ENCODE measurements around the gene KEAP1.

KEAP1 gene

GRCh38 chr19:10523135-10523636 lies 20.0 kb upstream of the KEAP1 start:
- H3K36me3 ChIP-seq (ENCODE audit: control insufficient read depth in 2 of 2, insufficient read depth in 2 of 2, low read length in 2 of 2) = no peaks in the 10 kb centered on the region
- no peak overlapping the region for H3K27ac ChIP-seq (ENCODE audit: low read length)
- no peak overlapping the region for H3K9ac ChIP-seq (ENCODE audit: low read length in 2 of 2)
- H3K9me3 ChIP-seq (ENCODE audit: control insufficient read depth in 2 of 2, low read length in 2 of 2) = no peaks in the 10 kb centered on the region
- H3K27me3 ChIP-seq (ENCODE audit: control insufficient read depth in 1 of 2, insufficient read depth in 2 of 2, low read length in 2 of 2) = peaks cover 22 to 23% of the 10 kb centered on the region in 2 donors
- peaks cover 5% of the 10 kb centered on the region for H3K4me1 ChIP-seq (ENCODE audit: control insufficient read depth, insufficient read depth, low read length)
- H3K4me3 ChIP-seq (ENCODE audit: low read length in 2 of 2) = no peak overlapping the region

GRCh38 chr19:10521461-10522171 lies 18.5 kb upstream of the KEAP1 start:
- Histone ChIP-seq H3K9ac (ENCODE audit: low read length in 2 of 2) (no peak overlapping the region), H3K27ac (ENCODE audit: low read length) (no peak overlapping the region), H3K9me3 (ENCODE audit: control insufficient read depth in 2 of 2, low read length in 2 of 2) (no peaks in the 10 kb centered on the region), H3K36me3 (ENCODE audit: control insufficient read depth in 2 of 2, insufficient read depth in 2 of 2, low read length in 2 of 2) (no peaks in the 10 kb centered on the region), H3K27me3 (ENCODE audit: control insufficient read depth in 1 of 2, insufficient read depth in 2 of 2, low read length in 2 of 2) (peaks cover 33 to 38% of the 10 kb centered on the region in 2 donors), H3K4me1 (ENCODE audit: control insufficient read depth, insufficient read depth, low read length) (peaks cover 19% of the 10 kb centered on the region), H3K4me3 (ENCODE audit: low read length in 2 of 2) (no peak overlapping the region)

GRCh38 chr19:10520652-10521318 lies 17.6 kb upstream of the KEAP1 start:
- Histone ChIP-seq H3K27ac (ENCODE audit: low read length) (no peak overlapping the region), H3K9me3 (ENCODE audit: control insufficient read depth in 2 of 2, low read length in 2 of 2) (no peaks in the 10 kb centered on the region), H3K27me3 (ENCODE audit: control insufficient read depth in 1 of 2, insufficient read depth in 2 of 2, low read length in 2 of 2) (peaks cover 37 to 44% of the 10 kb centered on the region in 2 donors), H3K36me3 (ENCODE audit: control insufficient read depth in 2 of 2, insufficient read depth in 2 of 2, low read length in 2 of 2) (no peaks in the 10 kb centered on the region), H3K4me1 (ENCODE audit: control insufficient read depth, insufficient read depth, low read length) (peaks cover 19% of the 10 kb centered on the region), H3K4me3 (ENCODE audit: low read length in 2 of 2) (no peak overlapping the region), H3K9ac (ENCODE audit: low read length in 2 of 2) (no peak overlapping the region)

GRCh38 chr19:10519421-10519820 lies 16.3 kb upstream of the KEAP1 start:
- Histone ChIP-seq H3K36me3 (ENCODE audit: control insufficient read depth in 2 of 2, insufficient read depth in 2 of 2, low read length in 2 of 2) (no peaks in the 10 kb centered on the region), H3K9me3 (ENCODE audit: control insufficient read depth in 2 of 2, low read length in 2 of 2) (no peaks in the 10 kb centered on the region), H3K4me3 (ENCODE audit: low read length in 2 of 2) (no peak overlapping the region), H3K27ac (ENCODE audit: low read length) (no peak overlapping the region), H3K9ac (ENCODE audit: low read length in 2 of 2) (no peak overlapping the region), H3K4me1 (ENCODE audit: control insufficient read depth, insufficient read depth, low read length) (peaks cover 19% of the 10 kb centered on the region), H3K27me3 (ENCODE audit: control insufficient read depth in 1 of 2, insufficient read depth in 2 of 2, low read length in 2 of 2) (peaks cover 49 to 58% of the 10 kb centered on the region in 2 donors)

GRCh38 chr19:10518444-10519361 lies 15.5 kb upstream of the KEAP1 start:
- Histone ChIP-seq H3K27ac (ENCODE audit: low read length) (no peak overlapping the region), H3K27me3 (ENCODE audit: control insufficient read depth in 1 of 2, insufficient read depth in 2 of 2, low read length in 2 of 2) (peaks cover 54 to 65% of the 10 kb centered on the region in 2 donors)

GRCh38 chr19:10517760-10518443 lies 14.7 kb upstream of the KEAP1 start:
- Histone ChIP-seq H3K27me3 (ENCODE audit: control insufficient read depth in 1 of 2, insufficient read depth in 2 of 2, low read length in 2 of 2) (peaks cover 60 to 73% of the 10 kb centered on the region in 2 donors), H3K27ac (ENCODE audit: low read length) (no peak overlapping the region), H3K9ac (ENCODE audit: low read length in 2 of 2) (no peak overlapping the region), H3K36me3 (ENCODE audit: control insufficient read depth in 2 of 2, insufficient read depth in 2 of 2, low read length in 2 of 2) (no peaks in the 10 kb centered on the region), H3K4me3 (ENCODE audit: low read length in 2 of 2) (peak overlapping the region; percentile 12 to 40), H3K4me1 (ENCODE audit: control insufficient read depth, insufficient read depth, low read length) (peaks cover 21% of the 10 kb centered on the region), H3K9me3 (ENCODE audit: control insufficient read depth in 2 of 2, low read length in 2 of 2) (no peaks in the 10 kb centered on the region)

More at GRCh38 chr19:10518444-10519361, 15.5 kb upstream of the KEAP1 start:
- Histone ChIP-seq H3K4me3 (ENCODE audit: low read length in 2 of 2) (no peak overlapping the region), H3K9ac (ENCODE audit: low read length in 2 of 2) (no peak overlapping the region), H3K36me3 (ENCODE audit: control insufficient read depth in 2 of 2, insufficient read depth in 2 of 2, low read length in 2 of 2) (no peaks in the 10 kb centered on the region), H3K4me1 (ENCODE audit: control insufficient read depth, insufficient read depth, low read length) (peaks cover 21% of the 10 kb centered on the region), H3K9me3 (ENCODE audit: control insufficient read depth in 2 of 2, low read length in 2 of 2) (no peaks in the 10 kb centered on the region)

- Histone ChIP-seq H3K27ac (ENCODE audit: low read length) (no peak within 1 kb of the TSS), H3K4me3 (ENCODE audit: low read length in 2 of 2) (peak within 1 kb of the TSS; percentile 12 to 40), H3K9me3 (ENCODE audit: control insufficient read depth in 2 of 2, low read length in 2 of 2) (no peaks in the 10 kb centered on the region), H3K4me1 (ENCODE audit: control insufficient read depth, insufficient read depth, low read length) (peaks cover 21% of the 10 kb centered on the region), H3K27me3 (ENCODE audit: control insufficient read depth in 1 of 2, insufficient read depth in 2 of 2, low read length in 2 of 2) (peaks cover 62 to 73% of the 10 kb centered on the region in 2 donors), H3K9ac (ENCODE audit: low read length in 2 of 2) (no peak within 1 kb of the TSS), H3K36me3 (ENCODE audit: control insufficient read depth in 2 of 2, insufficient read depth in 2 of 2, low read length in 2 of 2) (no peaks in the 10 kb centered on the region)
These were observed 14.2 kb upstream of the KEAP1 start, which contains the start of gene S1PR5 for GRCh38 chr19:10517361-10517759. S1PR5 (minus strand) TSS chr19:10517447; CDS start chr19:10515011, 2,436 bp downstream.

- H3K4me3 ChIP-seq (ENCODE audit: low read length in 2 of 2) = peak overlapping the region in 1 of 2 donors; percentile 40
- no peaks in the 10 kb centered on the region for H3K36me3 ChIP-seq (ENCODE audit: control insufficient read depth in 2 of 2, insufficient read depth in 2 of 2, low read length in 2 of 2)
- H3K9ac ChIP-seq (ENCODE audit: low read length in 2 of 2) = no peak overlapping the region
- H3K27ac ChIP-seq (ENCODE audit: low read length) = no peak overlapping the region
- no peaks in the 10 kb centered on the region for H3K9me3 ChIP-seq (ENCODE audit: control insufficient read depth in 2 of 2, low read length in 2 of 2)
- peaks cover 21% of the 10 kb centered on the region for H3K4me1 ChIP-seq (ENCODE audit: control insufficient read depth, insufficient read depth, low read length)
- peaks cover 60 to 73% of the 10 kb centered on the region in 2 donors for H3K27me3 ChIP-seq (ENCODE audit: control insufficient read depth in 1 of 2, insufficient read depth in 2 of 2, low read length in 2 of 2)
These were observed 13.6 kb upstream of the KEAP1 start for GRCh38 chr19:10516671-10517286.

GRCh38 chr19:10516064-10516385 lies 12.9 kb upstream of the KEAP1 start:
- Histone ChIP-seq H3K4me1 (ENCODE audit: control insufficient read depth, insufficient read depth, low read length) (peaks cover 21% of the 10 kb centered on the region), H3K36me3 (ENCODE audit: control insufficient read depth in 2 of 2, insufficient read depth in 2 of 2, low read length in 2 of 2) (no peaks in the 10 kb centered on the region), H3K9me3 (ENCODE audit: control insufficient read depth in 2 of 2, low read length in 2 of 2) (no peaks in the 10 kb centered on the region), H3K4me3 (ENCODE audit: low read length in 2 of 2) (no peak overlapping the region), H3K27me3 (ENCODE audit: control insufficient read depth in 1 of 2, insufficient read depth in 2 of 2, low read length in 2 of 2) (peaks cover 60 to 73% of the 10 kb centered on the region in 2 donors), H3K9ac (ENCODE audit: low read length in 2 of 2) (no peak overlapping the region), H3K27ac (ENCODE audit: low read length) (no peak overlapping the region)

Measured in stomach smooth muscle (tissue), 2 donors.